NCI-H345 treated with DMSO at 0.1 percent for 48 hours (cell line): Measurements from ENCODE around the gene HSPA1A.
"Not testable (repeated sequence)": the region's sequence is repeated elsewhere in the genome, so short reads cannot be mapped to it uniquely, and the experiment has no call there.

Experiments
- DNase-seq: peaks from one replicate; lab custom pipeline; 2025; ENCODE audit not compliant: unreplicated experiment; lab: John Stamatoyannopoulos, UW

The HSPA1A gene

DNA sequence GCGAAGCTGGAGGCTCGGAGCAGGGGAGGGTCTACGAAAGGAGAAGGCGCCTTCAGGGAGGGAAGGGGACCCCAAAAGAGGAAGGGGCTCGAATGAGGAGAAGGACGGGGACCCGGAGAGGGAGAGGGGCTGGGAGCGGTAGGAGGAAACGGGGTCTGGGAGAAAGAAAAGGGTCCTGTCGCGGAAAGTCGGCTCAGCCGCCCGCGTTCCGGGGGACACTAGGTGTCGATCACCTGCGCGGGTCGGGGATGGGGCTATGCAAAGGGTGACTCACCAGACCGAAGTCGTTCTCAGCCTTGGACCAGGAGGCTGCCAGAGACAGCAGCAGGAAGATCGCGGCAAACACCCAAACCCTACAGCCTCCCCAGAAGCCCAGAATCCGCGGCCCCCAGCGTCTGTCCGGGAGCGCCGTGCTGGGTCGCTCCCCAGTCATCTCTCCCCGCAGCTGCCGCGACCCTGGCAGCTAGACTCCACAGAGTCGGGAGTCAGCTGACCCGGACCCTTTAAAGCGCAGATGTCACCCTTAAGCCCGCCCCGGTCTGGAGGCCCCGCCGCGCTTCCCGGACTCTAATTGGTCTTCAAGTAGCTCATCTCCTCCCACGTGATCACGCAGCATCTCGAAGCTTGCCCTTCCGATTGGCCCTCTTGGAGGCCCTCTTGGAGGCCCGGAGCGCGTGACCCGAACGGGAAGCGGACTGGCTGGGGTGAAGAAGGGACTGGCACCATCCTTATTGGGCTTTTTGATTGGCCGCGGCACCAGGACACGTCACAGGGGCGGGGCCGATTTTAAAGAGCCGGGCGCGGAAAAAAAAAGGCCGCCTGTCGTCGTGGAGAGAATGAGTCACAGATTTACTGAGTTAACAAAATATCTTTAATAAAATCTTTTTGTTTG, 47.2 kb downstream of the HSPA1A start, which contains the start of gene NEU1:
Gene NEU1, minus strand, starts transcription at position 478 of the 892 bp plus-strand sequence. Its CDS starts 45 bp downstream, at position 433.
- peak; percentile 99 for DNase-seq

DNA sequence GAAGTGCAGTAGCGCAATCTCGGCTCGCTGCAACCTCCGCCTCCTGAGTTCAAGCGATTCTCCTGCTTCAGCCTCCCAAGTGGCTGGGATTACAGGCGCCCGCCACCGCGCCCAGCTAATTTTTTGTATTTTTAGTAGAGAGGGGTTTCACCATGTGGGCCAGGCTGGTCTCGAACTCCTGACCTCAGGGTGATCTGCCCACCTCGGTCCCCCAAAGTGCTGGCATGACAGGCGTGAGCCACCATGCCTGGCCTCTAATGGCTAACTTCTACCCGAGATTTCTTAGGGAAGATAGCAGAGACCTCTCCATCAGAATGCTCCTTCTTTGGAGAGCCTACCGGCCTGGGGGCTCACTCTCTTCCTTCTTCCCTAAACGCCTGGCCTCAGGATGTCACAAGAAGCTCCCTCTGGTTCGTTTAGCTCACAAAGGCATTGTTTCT, 48.8 kb downstream of the HSPA1A start:
- not testable (repeated sequence) for DNase-seq

DNA sequence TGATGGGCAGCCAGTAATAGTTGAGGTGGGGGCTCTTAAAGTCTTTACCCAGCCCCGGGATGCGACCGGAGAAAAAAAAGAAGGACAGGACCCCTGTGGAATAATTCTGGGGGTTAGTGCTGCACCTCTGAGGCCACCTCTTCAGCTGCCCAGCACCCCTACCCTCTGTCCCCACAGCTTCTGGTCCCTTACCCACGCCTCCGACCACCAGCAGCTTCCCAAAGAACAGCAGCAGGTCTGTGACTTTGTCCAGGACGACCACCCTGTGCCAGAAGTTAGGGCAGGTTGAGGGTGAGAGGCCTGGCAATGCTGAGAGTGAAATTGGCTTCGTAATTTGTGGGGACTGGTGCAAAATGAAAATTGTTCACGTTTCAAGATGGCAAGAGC, 49.5 kb downstream of the HSPA1A start:
- DNase-seq, result no peak

DNA sequence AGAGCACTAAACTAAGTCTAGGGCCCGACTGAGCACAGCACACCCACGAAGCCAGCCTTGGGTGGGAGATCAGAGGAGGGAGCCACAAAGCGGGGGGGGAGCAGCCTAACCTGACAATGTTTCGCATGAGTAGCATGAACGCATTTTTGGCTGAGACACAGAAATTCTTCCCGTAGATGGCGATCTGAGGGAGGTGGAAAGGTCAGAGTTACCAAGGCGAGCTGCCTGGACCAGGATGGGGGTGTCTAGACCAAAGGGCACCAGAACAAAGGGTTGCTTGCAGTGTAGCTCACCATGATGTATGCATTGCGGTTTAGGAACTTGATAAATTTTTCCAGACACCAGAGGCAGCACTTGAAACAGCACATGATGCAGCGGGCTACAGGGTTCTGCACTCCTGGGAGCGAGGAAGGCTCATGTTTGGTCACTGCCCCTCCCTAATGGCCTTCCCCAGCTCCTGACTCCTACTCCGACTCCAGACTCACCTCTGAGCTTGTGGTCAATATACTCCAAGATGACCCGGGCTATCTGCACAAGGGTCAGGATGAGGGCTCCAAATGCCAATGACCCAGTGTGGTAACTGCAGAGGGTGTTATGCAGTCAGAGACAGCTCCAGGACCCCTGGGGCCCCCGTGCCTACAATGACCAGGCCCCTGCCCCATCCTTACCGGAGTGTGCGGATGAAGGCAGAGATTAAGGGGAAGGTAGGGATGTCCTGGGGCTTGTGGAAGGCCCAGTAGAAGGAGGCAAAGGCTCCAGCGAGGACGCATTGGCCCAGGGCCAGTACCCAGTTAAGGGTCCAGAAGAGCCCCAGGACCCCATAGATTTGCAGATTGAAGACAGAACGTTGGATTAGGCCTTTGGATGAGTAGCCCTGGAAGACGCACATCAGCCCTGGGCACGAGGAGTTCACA, 50.1 kb downstream of the HSPA1A start:
- DNase-seq, result no peak
